ENCODE data around the gene CHST3. TPM values are rescaled to one million over a fixed set of nuclear protein-coding genes. Genes with fewer than 3 reads are reported as not detected.

CHST3 gene
- total RNA-seq, 1 experiment from 2014 or later = 7.5 TPM

GRCh38 chr10:72010234-72010973 lies 46.2 kb downstream of the CHST3 start:
- no peak for DNase-seq (ENCODE audit: low read depth)

- no peak for DNase-seq (ENCODE audit: low read depth)
Measured at GRCh38 chr10:72011016-72011415, 46.8 kb downstream of the CHST3 start.

GRCh38 chr10:72011468-72011867 lies 47.3 kb downstream of the CHST3 start:
- DNase-seq (ENCODE audit: low read depth) = no peak

GRCh38 chr10:72011976-72012512 lies 47.8 kb downstream of the CHST3 start:
- no peak for DNase-seq (ENCODE audit: low read depth)

- no peak for DNase-seq (ENCODE audit: low read depth)
Measured at GRCh38 chr10:72012796-72013195, 48.6 kb downstream of the CHST3 start.

- no peak for DNase-seq (ENCODE audit: low read depth)
Measured at GRCh38 chr10:72013202-72013945, 49.2 kb downstream of the CHST3 start.

GRCh38 chr10:72014197-72014596 lies 50.0 kb downstream of the CHST3 start:
- DNase-seq (ENCODE audit: low read depth) = no peak

- no peak for DNase-seq (ENCODE audit: low read depth)
Measured at GRCh38 chr10:72014785-72015480, 50.7 kb downstream of the CHST3 start.

GRCh38 chr10:72015841-72016240 lies 51.6 kb downstream of the CHST3 start:
- no peak for DNase-seq (ENCODE audit: low read depth)

GRCh38 chr10:72016608-72017300 lies 52.6 kb downstream of the CHST3 start:
- DNase-seq (ENCODE audit: low read depth) = no peak

- no peak for DNase-seq (ENCODE audit: low read depth)
Measured at GRCh38 chr10:72019085-72019876, 55.1 kb downstream of the CHST3 start.

- DNase-seq (ENCODE audit: low read depth) = no peak
Measured at GRCh38 chr10:72020914-72021809, 57.0 kb downstream of the CHST3 start.

- no peak for DNase-seq (ENCODE audit: low read depth)
Measured at GRCh38 chr10:72022228-72022627, 58.0 kb downstream of the CHST3 start.

- no peak for DNase-seq (ENCODE audit: low read depth)
Measured at GRCh38 chr10:72024596-72024995, 60.4 kb downstream of the CHST3 start.

GRCh38 chr10:72025400-72025799 lies 61.2 kb downstream of the CHST3 start:
- DNase-seq (ENCODE audit: low read depth) = no peak

- no peak for DNase-seq (ENCODE audit: low read depth)
Measured at GRCh38 chr10:72025832-72026231, 61.6 kb downstream of the CHST3 start.

- DNase-seq (ENCODE audit: low read depth) = peak; percentile 78
Measured at GRCh38 chr10:72026278-72027111, 62.3 kb downstream of the CHST3 start.

GRCh38 chr10:72027498-72027897 lies 63.3 kb downstream of the CHST3 start:
- DNase-seq (ENCODE audit: low read depth) = peak; percentile 73

GRCh38 chr10:72029414-72029813 lies 65.2 kb downstream of the CHST3 start:
- DNase-seq (ENCODE audit: low read depth) = no peak

All from Daoy (cell line).